GM15510 (cell line): Measurements from ENCODE around the gene SEPTIN12.

Experiments used
- POLR2A ChIP-seq: IDR thresholded peaks from 3 replicates; pipeline ENCODE4 v1.6.1; 2011; ENCODE audit warnings: borderline replicate concordance; ENCODE audit not compliant: insufficient read length; ENCODE audit errors: extremely low read depth

The SEPTIN12 gene

DNA sequence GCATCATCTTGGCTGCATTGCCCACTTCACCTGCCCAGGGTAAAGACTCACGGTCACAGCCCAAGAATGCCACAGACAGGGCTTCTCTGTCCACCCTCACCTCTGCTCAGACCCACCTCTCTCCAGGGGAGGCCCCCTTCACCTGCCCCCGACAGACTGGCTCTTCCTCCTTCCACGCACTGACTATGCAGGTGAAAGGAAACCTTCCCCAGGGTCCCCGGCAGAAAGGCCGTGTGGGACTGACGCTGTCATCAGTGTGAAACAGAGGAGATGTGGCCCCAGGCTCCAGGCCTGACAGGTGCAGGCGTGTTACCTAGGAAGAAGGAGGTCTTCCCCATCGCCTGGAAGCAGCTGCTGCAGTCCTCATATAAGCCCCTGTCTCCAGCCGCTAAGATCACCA lies 23.6 kb upstream of the SEPTIN12 start:
- no peak for TF ChIP-seq POLR2A

DNA sequence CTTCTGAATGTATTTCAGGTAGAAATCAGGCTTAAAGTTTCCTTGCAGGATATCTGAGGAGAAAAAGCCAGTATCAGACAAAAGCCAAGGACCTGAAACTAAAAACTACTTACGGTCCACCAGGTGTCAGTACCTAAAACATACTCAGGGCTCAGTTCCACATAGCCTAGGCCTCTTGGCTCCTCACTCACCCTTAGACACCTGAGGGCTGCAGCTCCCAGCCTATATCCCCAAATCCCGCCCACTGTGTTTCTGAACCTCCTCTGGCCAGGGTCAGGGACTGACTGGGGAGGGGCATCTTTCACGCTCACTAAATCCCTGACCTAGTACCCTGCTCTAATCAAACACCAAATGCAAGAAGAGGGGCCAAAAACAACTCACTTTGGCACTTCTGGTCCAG lies 23.1 kb upstream of the SEPTIN12 start:
- no peak for TF ChIP-seq POLR2A

DNA sequence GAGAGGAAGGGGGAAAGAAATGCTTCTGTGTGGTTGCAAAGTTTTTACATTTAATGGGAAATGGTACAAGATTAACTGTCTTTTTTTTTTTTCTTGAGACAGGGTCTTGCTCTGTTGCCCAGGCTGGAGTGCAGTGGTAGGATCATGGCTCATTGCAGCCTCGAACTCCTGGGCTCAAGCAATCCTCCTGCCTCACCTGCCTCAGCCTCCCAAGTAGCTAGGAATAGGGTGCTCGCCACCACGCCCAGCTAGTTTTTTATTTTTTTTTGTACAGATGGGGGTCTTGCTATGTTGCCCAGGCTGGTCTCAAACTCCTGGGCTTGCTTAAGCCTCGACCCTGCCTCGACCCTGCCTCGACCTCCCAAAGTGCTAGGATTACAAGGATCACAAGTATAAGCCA lies 18.1 kb upstream of the SEPTIN12 start:
- no peak for TF ChIP-seq POLR2A

GRCh38 chr16:4805231-4805630 lies 17.1 kb upstream of the SEPTIN12 start:
- TF ChIP-seq POLR2A: no peak

GRCh38 chr16:4803898-4804762 lies 16.0 kb upstream of the SEPTIN12 start:
- no peak for TF ChIP-seq POLR2A

GRCh38 chr16:4803401-4803844 lies 15.3 kb upstream of the SEPTIN12 start:
- no peak for TF ChIP-seq POLR2A

DNA sequence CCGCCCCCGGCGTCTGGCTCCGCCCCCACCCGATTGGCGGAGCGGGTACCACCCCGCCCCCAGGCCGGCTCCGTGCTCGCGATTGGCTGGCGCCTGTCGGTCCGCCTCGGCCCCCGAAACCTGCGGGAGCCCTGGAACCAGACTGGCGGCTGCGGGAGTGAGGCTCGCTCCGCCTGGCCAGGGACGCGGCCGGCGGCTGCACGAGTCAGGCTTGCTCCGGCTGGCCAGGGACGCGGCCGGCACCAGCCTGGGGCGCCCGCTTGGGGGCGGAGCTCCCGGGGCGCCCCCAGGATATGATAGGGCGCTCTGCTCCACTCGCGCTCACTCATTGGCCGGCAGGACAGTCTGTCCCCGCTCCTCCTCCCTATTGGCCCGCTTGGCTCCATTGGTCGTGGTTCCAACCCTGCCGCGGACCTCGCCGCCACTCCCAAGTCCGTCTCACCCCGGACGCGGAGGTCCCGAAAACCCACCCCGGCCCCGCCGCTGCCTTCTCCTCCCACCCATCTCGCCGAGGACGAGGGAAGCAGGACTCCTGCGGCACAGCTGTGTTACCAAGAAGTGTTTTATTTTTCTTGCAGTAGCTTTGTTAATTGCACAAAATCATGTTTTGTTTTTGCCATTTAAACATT lies 14.6 kb upstream of the SEPTIN12 start:
- TF ChIP-seq POLR2A: no peak

GRCh38 chr16:4801962-4802658 lies 14.0 kb upstream of the SEPTIN12 start, which contains the start of gene ROGDI:
Gene ROGDI (minus strand): TSS chr16:4802633. CDS start chr16:4802571, 62 bp downstream.
- TF ChIP-seq POLR2A: peak; percentile 45

- TF ChIP-seq POLR2A: no peak
Observed at GRCh38 chr16:4801051-4801961, 13.2 kb upstream of the SEPTIN12 start.

- peak; percentile 52 for TF ChIP-seq POLR2A
Observed at GRCh38 chr16:4800290-4801041, 12.3 kb upstream of the SEPTIN12 start.

- TF ChIP-seq POLR2A: no peak
Observed at GRCh38 chr16:4799171-4799855, 11.2 kb upstream of the SEPTIN12 start.

GRCh38 chr16:4798456-4798855 lies 10.3 kb upstream of the SEPTIN12 start:
- no peak for TF ChIP-seq POLR2A

DNA sequence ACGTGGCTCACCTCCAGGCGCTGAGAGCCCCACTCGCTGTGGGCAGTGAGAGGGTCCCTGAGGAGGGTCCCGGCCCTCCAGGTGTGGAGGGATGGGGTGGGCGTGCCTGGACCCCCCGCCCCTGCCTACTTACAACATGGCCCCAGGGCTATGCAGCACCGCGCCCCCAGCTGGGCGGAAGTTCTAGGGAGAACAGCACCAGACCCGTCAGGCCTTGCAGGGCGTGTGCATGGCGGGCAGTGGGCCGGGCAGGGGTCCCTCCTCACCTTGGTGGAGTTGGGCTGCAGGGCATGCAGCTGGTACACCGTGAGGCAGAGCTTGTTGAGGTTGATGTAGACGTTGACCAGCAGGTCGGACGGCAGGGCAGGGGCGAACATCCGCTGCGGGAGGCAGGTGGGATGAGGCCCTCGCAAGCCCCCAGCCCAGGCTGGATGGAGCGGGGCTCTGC lies 9.7 kb upstream of the SEPTIN12 start:
- TF ChIP-seq POLR2A: no peak
